ENCODE measurements around the gene CMPK2.

The CMPK2 gene

GRCh38 chr2:6813573-6813972, 52.1 kb downstream of the CMPK2 start:
- no peak for TF ChIP-seq PPARA (CRISPR knock-in tag; IDR thresholded peaks at IDR 0.05; ENCODE audit: borderline replicate concordance)
- ATAC-seq, result no peak

GRCh38 chr2:6812857-6813530, 52.7 kb downstream of the CMPK2 start:
- TF ChIP-seq POU6F1 (CRISPR knock-in tag; IDR thresholded peaks at IDR 0.05; ENCODE audit: borderline replicate concordance, low read depth), result no peak
- ATAC-seq, result no peak

GRCh38 chr2:6810961-6811360, 54.7 kb downstream of the CMPK2 start:
- TF ChIP-seq TSHZ2 (CRISPR knock-in tag; IDR thresholded peaks at IDR 0.05) (no peak), ZNF565 (CRISPR knock-in tag; conservative IDR thresholded peaks at IDR 0.05; ENCODE audit: low read depth) (no peak), PATZ1 (CRISPR knock-in tag; IDR thresholded peaks at IDR 0.05; ENCODE audit: borderline replicate concordance) (no peak), ZC3H10 (CRISPR knock-in tag; IDR thresholded peaks at IDR 0.05) (no peak), CREB5 (CRISPR knock-in tag; IDR thresholded peaks at IDR 0.05; ENCODE audit: low read depth) (no peak), ISL1 (CRISPR knock-in tag; IDR thresholded peaks at IDR 0.05) (no peak), RARB (CRISPR knock-in tag; IDR thresholded peaks at IDR 0.05) (no peak), CSRNP3 (CRISPR knock-in tag; IDR thresholded peaks at IDR 0.05) (no peak), ZNF8 (CRISPR knock-in tag; IDR thresholded peaks at IDR 0.05) (no peak), ZFP30 (CRISPR knock-in tag; IDR thresholded peaks at IDR 0.05) (no peak)
- ATAC-seq, result no peak

- ATAC-seq, result no peak
- TF ChIP-seq PATZ1 (CRISPR knock-in tag; IDR thresholded peaks at IDR 0.05; ENCODE audit: borderline replicate concordance) (no peak), CSRNP3 (CRISPR knock-in tag; IDR thresholded peaks at IDR 0.05) (no peak), PPARA (CRISPR knock-in tag; IDR thresholded peaks at IDR 0.05; ENCODE audit: borderline replicate concordance) (no peak)
Observed at GRCh38 chr2:6808426-6808825, 57.3 kb downstream of the CMPK2 start.
